Activated naive CD4-positive, alpha-beta T cell treated with Interleukin-2 at 50 U/mL for 16 hours (primary cell): ENCODE data around the gene CHMP4B.
A peak's percentile ranks its signal among the peaks of the same experiment; 100 is the strongest.

Experiments
- DNase-seq: peaks from one replicate; pipeline ENCODE4 v3.0.0-alpha.2; 2020

The CHMP4B gene

GRCh38 chr20:33810885-33811775 is at the start of gene CHMP4B:
CHMP4B (plus strand) TSS chr20:33811348; CDS start chr20:33811469, 121 bp downstream.
- peak; percentile 99 for DNase-seq

- DNase-seq = no peak
Observed at GRCh38 chr20:33761698-33762250, 49.4 kb upstream of the CHMP4B start.

GRCh38 chr20:33765099-33765498 is 46.0 kb upstream of the CHMP4B start:
- no peak for DNase-seq

GRCh38 chr20:33765592-33765991 is 45.6 kb upstream of the CHMP4B start:
- no peak for DNase-seq

- DNase-seq = no peak
Observed at GRCh38 chr20:33766686-33767085, 44.5 kb upstream of the CHMP4B start.

- no peak for DNase-seq
Observed at GRCh38 chr20:33767777-33768138, 43.4 kb upstream of the CHMP4B start.

GRCh38 chr20:33769043-33769442 is 42.1 kb upstream of the CHMP4B start:
- DNase-seq = no peak

- no peak for DNase-seq
Observed at GRCh38 chr20:33770005-33770404, 41.1 kb upstream of the CHMP4B start.

GRCh38 chr20:33771938-33772337 is 39.2 kb upstream of the CHMP4B start:
- no peak for DNase-seq

GRCh38 chr20:33772439-33772838 is 38.7 kb upstream of the CHMP4B start:
- DNase-seq = no peak

- no peak for DNase-seq
Observed at GRCh38 chr20:33773412-33774089, 37.6 kb upstream of the CHMP4B start.

- no peak for DNase-seq
Observed at GRCh38 chr20:33777816-33778215, 33.3 kb upstream of the CHMP4B start.

GRCh38 chr20:33781133-33781532 is 30.0 kb upstream of the CHMP4B start:
- no peak for DNase-seq

- DNase-seq = no peak
Observed at GRCh38 chr20:33781945-33782344, 29.2 kb upstream of the CHMP4B start.

- no peak for DNase-seq
Observed at GRCh38 chr20:33783256-33783655, 27.9 kb upstream of the CHMP4B start.

- DNase-seq = no peak
Observed at GRCh38 chr20:33783818-33784217, 27.3 kb upstream of the CHMP4B start.

GRCh38 chr20:33784225-33784624 is 26.9 kb upstream of the CHMP4B start:
- no peak for DNase-seq

GRCh38 chr20:33785503-33785902 is 25.6 kb upstream of the CHMP4B start:
- no peak for DNase-seq

GRCh38 chr20:33787253-33787891 is 23.8 kb upstream of the CHMP4B start:
- no peak for DNase-seq

- no peak for DNase-seq
Observed at GRCh38 chr20:33788351-33789049, 22.6 kb upstream of the CHMP4B start.

- DNase-seq = no peak
Observed at GRCh38 chr20:33789109-33789857, 21.9 kb upstream of the CHMP4B start.

GRCh38 chr20:33789858-33790182 is 21.3 kb upstream of the CHMP4B start:
- DNase-seq = no peak
